GM23338 (cell line): ENCODE data around the gene TBCD. TPM values are rescaled to one million over a fixed set of nuclear protein-coding genes. Genes with fewer than 3 reads are reported as not detected.

ENCODE experiments used
- ATAC-seq: fragments of 200-7000 bp; cut with Tn5 transposase; 3 replicates; pipeline ENCODE4 v1.9.1; 2020
- DNase-seq: peaks from one replicate; pipeline ENCODE4 v3.0.0-alpha.2; 2015; ENCODE audit warnings: low spot score
- H2AFZ ChIP-seq: fragments of 200-600 bp; sonication (generic); 2 replicates; pipeline ENCODE4 v1.8.0; 2016; ENCODE audit warnings: antibody characterized with exemption, mild to moderate bottlenecking, moderate library complexity
- H3F3A ChIP-seq: fragments of 200-600 bp; sonication (generic); replicated peaks from 2 replicates; pipeline ENCODE4 v1.8.0; 2017; ENCODE audit warnings: antibody characterized with exemption, mixed run types, low read depth
- H3K27ac ChIP-seq: fragments of 200-600 bp; sonication (generic); 2 replicates; pipeline ENCODE4 v1.6.1; 2016; ENCODE audit warnings: low read depth
- H3K27me3 ChIP-seq: fragments of 200-600 bp; sonication (generic); 2 replicates; pipeline ENCODE4 v1.8.0; 2016; ENCODE audit warnings: mild to moderate bottlenecking, mixed run types, moderate library complexity; ENCODE audit not compliant: insufficient read depth
- H3K36me3 ChIP-seq: fragments of 200-600 bp; sonication (generic); 2 replicates; pipeline ENCODE4 v1.8.0; 2016; ENCODE audit warnings: mild to moderate bottlenecking; ENCODE audit not compliant: insufficient read depth
- H3K4me1 ChIP-seq: fragments of 200-600 bp; sonication (generic); 2 replicates; pipeline ENCODE4 v1.8.0; 2016; ENCODE audit warnings: mild to moderate bottlenecking, moderate library complexity; ENCODE audit not compliant: insufficient read depth
- H3K4me2 ChIP-seq: fragments of 200-600 bp; sonication (generic); 2 replicates; pipeline ENCODE4 v1.7.1; 2017; ENCODE audit warnings: mixed run types
- H3K4me3 ChIP-seq: fragments of 200-600 bp; sonication (generic); 2 replicates; pipeline ENCODE4 v1.6.1; 2016; ENCODE audit warnings: mixed run types
- H3K79me2 ChIP-seq: fragments of 200-600 bp; sonication (generic); replicated peaks from 2 replicates; pipeline ENCODE4 v1.8.0; 2017; ENCODE audit warnings: mild to moderate bottlenecking; ENCODE audit not compliant: insufficient read depth
- H3K9me2 ChIP-seq: fragments of 200-600 bp; sonication (generic); 2 replicates; pipeline ENCODE4 v1.8.0; 2017; ENCODE audit not compliant: insufficient read depth
- H4K20me1 ChIP-seq: fragments of 200-600 bp; sonication (generic); replicated peaks from 2 replicates; pipeline ENCODE4 v1.8.0; 2017; ENCODE audit warnings: mild to moderate bottlenecking; ENCODE audit not compliant: insufficient read depth
- H3K27ac Mint-ChIP-seq: 2 replicates; pipeline ENCODE4 v1.8.0; 2020; ENCODE audit warnings: inconsistent platforms, mild to moderate bottlenecking, moderate library complexity, mixed read lengths
- H3K27me3 Mint-ChIP-seq: 3 replicates; pipeline ENCODE4 v1.8.0; 2022; ENCODE audit warnings: low read depth, mild to moderate bottlenecking, moderate library complexity, mixed read lengths, inconsistent platforms; ENCODE audit not compliant: insufficient read depth, poor library complexity
- H3K36me3 Mint-ChIP-seq: 3 replicates; pipeline ENCODE4 v1.8.0; 2021; ENCODE audit warnings: low read depth, mild to moderate bottlenecking, inconsistent platforms, moderate library complexity, mixed read lengths
- H3K4me1 Mint-ChIP-seq: 3 replicates; pipeline ENCODE4 v1.8.0; 2020; ENCODE audit warnings: mild to moderate bottlenecking, inconsistent platforms, mixed read lengths
- H3K4me3 Mint-ChIP-seq: 3 replicates; pipeline ENCODE4 v1.8.0; 2021; ENCODE audit warnings: moderate library complexity, mild to moderate bottlenecking, inconsistent platforms, mixed read lengths
- H3K9me3 Mint-ChIP-seq: 3 replicates; pipeline ENCODE4 v1.8.0; 2020; ENCODE audit warnings: moderate library complexity, mild to moderate bottlenecking, inconsistent platforms, mixed read lengths
- CREB1 ChIP-seq: fragments of 250-450 bp; sonication (Bioruptor Pico); IDR thresholded peaks from 2 replicates; pipeline ENCODE4 v1.5.0; 2020; ENCODE audit warnings: low read depth, mild to moderate bottlenecking, moderate library complexity
- EZH2 ChIP-seq: fragments of 200-600 bp; sonication (generic); IDR thresholded peaks from one replicate; pipeline ENCODE4 v1.8.0; 2017; ENCODE audit warnings: antibody characterized with exemption, mild to moderate bottlenecking, low read depth; ENCODE audit not compliant: unreplicated experiment
- EZH2phosphoT487 ChIP-seq: fragments of 200-600 bp; sonication (generic); IDR thresholded peaks from one replicate; pipeline ENCODE4 v1.8.1; 2018; ENCODE audit warnings: antibody characterized with exemption; ENCODE audit not compliant: unreplicated experiment
- JUNB ChIP-seq: IDR thresholded peaks from one replicate; pipeline ENCODE4 v1.6.1; 2016; ENCODE audit warnings: antibody characterized with exemption; ENCODE audit not compliant: unreplicated experiment
- NANOG ChIP-seq: IDR thresholded peaks from 2 replicates; pipeline ENCODE4 v1.6.1; 2016; ENCODE audit warnings: antibody characterized with exemption, borderline replicate concordance
- POLR2AphosphoS5 ChIP-seq: IDR thresholded peaks from 2 replicates; pipeline ENCODE4 v1.6.1; 2016; ENCODE audit warnings: antibody characterized with exemption, low read depth
- STAT1 ChIP-seq: IDR thresholded peaks from one replicate; pipeline ENCODE4 v1.6.1; 2016; ENCODE audit warnings: antibody characterized with exemption; ENCODE audit not compliant: unreplicated experiment
- ZNF114 ChIP-seq: fragments of 250-450 bp; sonication (Bioruptor Pico); IDR thresholded peaks from 2 replicates; pipeline ENCODE4 v1.5.0; 2020; ENCODE audit warnings: mild to moderate bottlenecking, moderate library complexity
- ZNF331 ChIP-seq: fragments of 250-450 bp; sonication (Bioruptor Pico); IDR thresholded peaks from 2 replicates; pipeline ENCODE4 v1.5.0; 2020; ENCODE audit warnings: low read depth, mild to moderate bottlenecking, moderate library complexity
- polyA plus RNA-seq: library from polyadenylated mRNA; unstranded; fragments of >200 nt; fragmentation: Nextera tagmentation; extraction: Ambion mirVana; gene quantifications from 2 replicates; pipeline ENCODE4 v1.2.1, GENCODE V29; 2016
- total RNA-seq: library from RNA; depleted of rRNA; stranded (reverse); fragments of >200 nt; shearing (Covaris generic); gene quantifications from 2 replicates; pipeline ENCODE4 v1.2.3, GENCODE V29; 2014
- TF ChIP-seq, protein P1 (sequence below): IDR thresholded peaks from one replicate; pipeline ENCODE4 v1.6.1; 2018; ENCODE audit warnings: antibody characterized with exemption; ENCODE audit not compliant: unreplicated experiment
- TF ChIP-seq, protein P2 (sequence below): IDR thresholded peaks from 2 replicates; pipeline ENCODE4 v1.6.1; 2016; ENCODE audit warnings: antibody characterized with exemption

TBCD gene
- total and polyA plus RNA-seq, 2 experiments from 2014 or later, result 75.0 to 116 TPM

DNA sequence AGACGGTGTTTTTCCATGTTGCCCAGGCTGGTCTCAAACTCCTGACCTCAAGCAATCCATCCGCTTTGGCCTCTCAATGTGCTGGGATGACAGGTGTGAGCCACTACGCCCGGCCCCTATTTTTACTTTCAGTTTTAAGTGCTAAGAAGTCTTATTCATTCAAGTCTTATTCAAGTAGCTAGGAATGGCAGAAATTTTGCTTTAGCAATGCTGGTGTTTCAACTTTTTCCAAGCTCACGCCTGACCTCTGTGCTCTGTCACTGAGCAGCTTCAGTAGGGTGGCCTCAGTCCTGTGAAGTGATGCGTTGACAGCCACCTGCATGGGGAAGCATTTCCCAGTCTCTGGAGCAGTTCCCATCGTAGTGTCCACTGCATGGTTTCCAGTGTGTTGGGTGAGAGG, 75.1 kb downstream of the TBCD start:
- peaks cover 11% of the 10 kb centered on the region; the same call in 1 of the 2 replicates for H4K20me1 ChIP-seq
- H3K4me3 ChIP-seq, result no peak overlapping the region
- H3K9me2 ChIP-seq, result no peaks in the 10 kb centered on the region
- no peak for TF ChIP-seq ZNF331 (CRISPR knock-in tag)
- no peak for TF ChIP-seq EZH2
- TF ChIP-seq EZH2phosphoT487, result no peak
- no peak for TF ChIP-seq ZNF114 (CRISPR knock-in tag)
- no peak for TF ChIP-seq JUNB
- no peak for TF ChIP-seq NANOG
- TF ChIP-seq POLR2AphosphoS5, result no peak
- TF ChIP-seq, protein P1, sequence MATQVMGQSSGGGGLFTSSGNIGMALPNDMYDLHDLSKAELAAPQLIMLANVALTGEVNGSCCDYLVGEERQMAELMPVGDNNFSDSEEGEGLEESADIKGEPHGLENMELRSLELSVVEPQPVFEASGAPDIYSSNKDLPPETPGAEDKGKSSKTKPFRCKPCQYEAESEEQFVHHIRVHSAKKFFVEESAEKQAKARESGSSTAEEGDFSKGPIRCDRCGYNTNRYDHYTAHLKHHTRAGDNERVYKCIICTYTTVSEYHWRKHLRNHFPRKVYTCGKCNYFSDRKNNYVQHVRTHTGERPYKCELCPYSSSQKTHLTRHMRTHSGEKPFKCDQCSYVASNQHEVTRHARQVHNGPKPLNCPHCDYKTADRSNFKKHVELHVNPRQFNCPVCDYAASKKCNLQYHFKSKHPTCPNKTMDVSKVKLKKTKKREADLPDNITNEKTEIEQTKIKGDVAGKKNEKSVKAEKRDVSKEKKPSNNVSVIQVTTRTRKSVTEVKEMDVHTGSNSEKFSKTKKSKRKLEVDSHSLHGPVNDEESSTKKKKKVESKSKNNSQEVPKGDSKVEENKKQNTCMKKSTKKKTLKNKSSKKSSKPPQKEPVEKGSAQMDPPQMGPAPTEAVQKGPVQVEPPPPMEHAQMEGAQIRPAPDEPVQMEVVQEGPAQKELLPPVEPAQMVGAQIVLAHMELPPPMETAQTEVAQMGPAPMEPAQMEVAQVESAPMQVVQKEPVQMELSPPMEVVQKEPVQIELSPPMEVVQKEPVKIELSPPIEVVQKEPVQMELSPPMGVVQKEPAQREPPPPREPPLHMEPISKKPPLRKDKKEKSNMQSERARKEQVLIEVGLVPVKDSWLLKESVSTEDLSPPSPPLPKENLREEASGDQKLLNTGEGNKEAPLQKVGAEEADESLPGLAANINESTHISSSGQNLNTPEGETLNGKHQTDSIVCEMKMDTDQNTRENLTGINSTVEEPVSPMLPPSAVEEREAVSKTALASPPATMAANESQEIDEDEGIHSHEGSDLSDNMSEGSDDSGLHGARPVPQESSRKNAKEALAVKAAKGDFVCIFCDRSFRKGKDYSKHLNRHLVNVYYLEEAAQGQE, result no peak
- TF ChIP-seq, protein P2, sequence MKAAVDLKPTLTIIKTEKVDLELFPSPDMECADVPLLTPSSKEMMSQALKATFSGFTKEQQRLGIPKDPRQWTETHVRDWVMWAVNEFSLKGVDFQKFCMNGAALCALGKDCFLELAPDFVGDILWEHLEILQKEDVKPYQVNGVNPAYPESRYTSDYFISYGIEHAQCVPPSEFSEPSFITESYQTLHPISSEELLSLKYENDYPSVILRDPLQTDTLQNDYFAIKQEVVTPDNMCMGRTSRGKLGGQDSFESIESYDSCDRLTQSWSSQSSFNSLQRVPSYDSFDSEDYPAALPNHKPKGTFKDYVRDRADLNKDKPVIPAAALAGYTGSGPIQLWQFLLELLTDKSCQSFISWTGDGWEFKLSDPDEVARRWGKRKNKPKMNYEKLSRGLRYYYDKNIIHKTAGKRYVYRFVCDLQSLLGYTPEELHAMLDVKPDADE, result no peak
- TF ChIP-seq STAT1, result no peak
- no peak for TF ChIP-seq CREB1 (CRISPR knock-in tag)
- ATAC-seq (no peak), DNase-seq (no peak)
- H3K27ac ChIP-seq, result no peak overlapping the region
- H2AFZ ChIP-seq, result no peak overlapping the region
- no peak overlapping the region for H3K4me2 ChIP-seq
- 0 out of 2 replicates have a peak, but pooled peaks cover 6% of the 10 kb centered on the region for H3F3A ChIP-seq
- H3K79me2 ChIP-seq, result peaks cover 43% of the 10 kb centered on the region
- no peaks in the 10 kb centered on the region for H3K27me3 ChIP-seq
- H3K27ac Mint-ChIP-seq, result no peak overlapping the region; the same call in 1 of the 2 replicates
- H3K27me3 Mint-ChIP-seq, result peaks cover 9% of the 10 kb centered on the region
- H3K4me3 Mint-ChIP-seq, result no peak overlapping the region
- peaks cover 25% of the 10 kb centered on the region for H3K4me1 Mint-ChIP-seq
- H3K36me3 Mint-ChIP-seq, result peaks cover 45% of the 10 kb centered on the region
- H3K4me1 ChIP-seq, result peaks cover 9% of the 10 kb centered on the region
- H3K9me3 Mint-ChIP-seq, result no peaks in the 10 kb centered on the region; the same call in 1 of the 3 replicates
- 0 out of 2 replicates have a peak, but pooled peaks cover 6% of the 10 kb centered on the region for H3K36me3 ChIP-seq

DNA sequence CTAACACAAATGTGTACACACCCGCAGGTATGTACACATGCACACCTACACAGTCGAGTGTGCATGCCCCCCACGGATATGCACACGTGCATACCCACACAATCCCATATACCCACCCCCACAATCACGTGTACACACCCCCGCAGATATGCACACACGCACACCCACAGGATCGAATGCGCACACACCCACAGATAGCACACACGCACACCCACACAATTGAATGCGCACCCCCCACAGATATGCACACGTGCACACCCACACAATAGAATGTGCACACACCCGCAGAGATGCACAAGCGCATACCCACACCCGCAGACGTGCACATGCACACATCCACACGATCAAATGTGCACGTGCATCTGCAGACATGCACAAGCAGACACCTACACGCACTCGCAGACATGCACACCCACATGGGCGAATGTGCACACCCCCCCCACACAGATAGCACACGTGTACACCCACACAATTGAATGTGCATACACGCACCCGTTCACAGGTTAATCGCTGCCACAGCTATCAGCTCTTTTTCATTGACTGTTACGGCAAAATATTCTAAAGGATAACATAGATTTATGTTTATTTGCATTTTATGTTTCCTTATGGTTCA, 77.1 kb downstream of the TBCD start:
- Mint-ChIP-seq H3K4me1 (peaks cover 8% of the 10 kb centered on the region; the same call in 2 of the 3 replicates), H3K27ac (no peak overlapping the region; the same call in 1 of the 2 replicates)
- TF ChIP-seq NANOG, result no peak
- TF ChIP-seq, protein P2, result no peak
- TF ChIP-seq JUNB, result no peak
- TF ChIP-seq, protein P1, result no peak
- no peak for TF ChIP-seq ZNF331 (CRISPR knock-in tag)
- no peak for TF ChIP-seq CREB1 (CRISPR knock-in tag)
- no peak for TF ChIP-seq STAT1
- no peak for TF ChIP-seq POLR2AphosphoS5

More for the DNA sequence above, 77.1 kb downstream of the TBCD start:
- no peak for ATAC-seq
- no peaks in the 10 kb centered on the region for H3K9me2 ChIP-seq
- H2AFZ ChIP-seq, result no peak overlapping the region
- no peaks in the 10 kb centered on the region for H3K27me3 ChIP-seq
- H3K4me2 ChIP-seq, result no peak overlapping the region
- Mint-ChIP-seq H3K27me3 (peaks cover 5% of the 10 kb centered on the region), H3K9me3 (no peaks in the 10 kb centered on the region; the same call in 1 of the 3 replicates), H3K36me3 (peaks cover 41% of the 10 kb centered on the region), H3K4me3 (no peak overlapping the region)
- H3K4me1 ChIP-seq, result no peaks in the 10 kb centered on the region
- no peak overlapping the region for H3K27ac ChIP-seq
- H3F3A ChIP-seq, result 0 out of 2 replicates have a peak, but pooled peaks cover 6% of the 10 kb centered on the region
- no peak overlapping the region for H3K4me3 ChIP-seq
- peaks cover 35% of the 10 kb centered on the region; the same call in 1 of the 2 replicates for H3K79me2 ChIP-seq
- no peak for DNase-seq
- 0 out of 2 replicates have a peak, but pooled peaks cover 3% of the 10 kb centered on the region for H3K36me3 ChIP-seq
- 0 out of 2 replicates have a peak, but pooled peaks cover 7% of the 10 kb centered on the region for H4K20me1 ChIP-seq
